GM12864 (cell line): ENCODE measurements around the gene ACTR3C.

Source experiments
- DNase-seq: peaks from one replicate; pipeline ENCODE4 v3.0.0-alpha.2; 2011; ENCODE audit warnings: low read depth
- H3K4me3 ChIP-seq: 2 replicates; pipeline ENCODE4 v1.5.1; 2011; ENCODE audit warnings: mild to moderate bottlenecking, low read depth, low read length, control low read depth
- TF ChIP-seq, protein P1 (sequence below): IDR thresholded peaks from 2 replicates; pipeline ENCODE4 v1.5.1; 2011; ENCODE audit warnings: low read depth, mild to moderate bottlenecking, moderate library complexity, low read length, control low read depth, inconsistent platforms; ENCODE audit errors: missing control alignments

The ACTR3C gene

DNA sequence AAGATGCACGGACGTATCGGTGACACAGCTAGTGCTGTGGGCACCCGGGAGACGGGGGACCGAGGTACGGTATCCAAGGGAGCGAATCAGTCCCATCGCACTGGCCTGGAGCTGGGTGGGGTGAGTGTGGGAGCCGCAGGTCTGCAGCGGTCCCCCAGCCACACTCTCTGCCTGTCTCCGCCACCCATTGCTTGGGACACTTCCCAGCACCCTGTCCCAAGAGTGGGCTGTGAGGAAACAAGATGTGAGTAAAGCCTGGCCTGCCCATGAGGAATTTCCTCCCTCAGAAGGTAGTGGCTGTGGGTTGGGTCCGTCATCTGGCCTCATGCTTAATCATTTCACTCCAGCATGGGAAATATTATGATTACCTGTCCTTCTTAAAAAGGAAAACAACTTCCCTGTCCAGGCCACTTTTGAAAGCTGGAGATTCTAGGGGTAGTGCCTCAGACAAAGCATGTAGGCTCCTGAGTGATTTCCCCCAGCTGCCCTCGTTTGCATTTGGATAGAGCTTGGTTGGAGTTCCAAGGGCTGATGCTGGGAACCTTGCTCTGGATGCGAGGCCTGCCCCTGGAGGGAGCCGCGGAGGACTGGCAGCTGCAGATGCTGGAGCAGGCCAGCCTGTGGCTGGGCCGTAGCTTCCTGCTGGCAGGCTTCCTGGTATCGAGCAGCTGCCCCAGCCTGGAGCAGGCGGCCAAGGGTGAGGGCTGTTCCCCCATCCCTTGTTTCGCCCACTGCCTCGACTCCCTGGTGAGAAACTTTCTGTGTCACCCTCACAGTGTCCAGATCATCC is 6.2 kb upstream of the ACTR3C start:
- no peak for DNase-seq
- H3K4me3 ChIP-seq: no peak overlapping the region
- TF ChIP-seq, protein P1, sequence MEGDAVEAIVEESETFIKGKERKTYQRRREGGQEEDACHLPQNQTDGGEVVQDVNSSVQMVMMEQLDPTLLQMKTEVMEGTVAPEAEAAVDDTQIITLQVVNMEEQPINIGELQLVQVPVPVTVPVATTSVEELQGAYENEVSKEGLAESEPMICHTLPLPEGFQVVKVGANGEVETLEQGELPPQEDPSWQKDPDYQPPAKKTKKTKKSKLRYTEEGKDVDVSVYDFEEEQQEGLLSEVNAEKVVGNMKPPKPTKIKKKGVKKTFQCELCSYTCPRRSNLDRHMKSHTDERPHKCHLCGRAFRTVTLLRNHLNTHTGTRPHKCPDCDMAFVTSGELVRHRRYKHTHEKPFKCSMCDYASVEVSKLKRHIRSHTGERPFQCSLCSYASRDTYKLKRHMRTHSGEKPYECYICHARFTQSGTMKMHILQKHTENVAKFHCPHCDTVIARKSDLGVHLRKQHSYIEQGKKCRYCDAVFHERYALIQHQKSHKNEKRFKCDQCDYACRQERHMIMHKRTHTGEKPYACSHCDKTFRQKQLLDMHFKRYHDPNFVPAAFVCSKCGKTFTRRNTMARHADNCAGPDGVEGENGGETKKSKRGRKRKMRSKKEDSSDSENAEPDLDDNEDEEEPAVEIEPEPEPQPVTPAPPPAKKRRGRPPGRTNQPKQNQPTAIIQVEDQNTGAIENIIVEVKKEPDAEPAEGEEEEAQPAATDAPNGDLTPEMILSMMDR: no peak

DNA sequence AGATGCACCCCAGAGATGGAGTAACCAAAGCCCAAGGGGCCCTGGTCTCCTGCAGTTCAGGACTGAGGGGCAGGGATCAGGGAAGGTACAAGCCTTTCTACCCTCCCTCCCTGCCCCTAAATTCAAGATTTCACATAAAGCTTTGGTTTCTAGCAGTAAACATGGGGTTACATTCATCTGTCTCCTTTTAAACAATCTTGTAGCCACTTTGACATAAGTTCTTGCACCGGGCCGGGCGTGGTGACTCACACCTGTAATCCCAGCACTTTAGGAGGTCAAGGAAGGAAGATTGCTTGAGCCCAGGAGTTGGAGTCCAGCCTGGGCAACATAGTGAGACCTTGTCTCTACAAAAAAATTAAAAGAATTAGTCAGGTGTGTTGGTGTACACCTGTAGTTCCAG is 4.0 kb upstream of the ACTR3C start:
- DNase-seq: no peak
- H3K4me3 ChIP-seq: no peak overlapping the region
- TF ChIP-seq, protein P1: no peak

DNA sequence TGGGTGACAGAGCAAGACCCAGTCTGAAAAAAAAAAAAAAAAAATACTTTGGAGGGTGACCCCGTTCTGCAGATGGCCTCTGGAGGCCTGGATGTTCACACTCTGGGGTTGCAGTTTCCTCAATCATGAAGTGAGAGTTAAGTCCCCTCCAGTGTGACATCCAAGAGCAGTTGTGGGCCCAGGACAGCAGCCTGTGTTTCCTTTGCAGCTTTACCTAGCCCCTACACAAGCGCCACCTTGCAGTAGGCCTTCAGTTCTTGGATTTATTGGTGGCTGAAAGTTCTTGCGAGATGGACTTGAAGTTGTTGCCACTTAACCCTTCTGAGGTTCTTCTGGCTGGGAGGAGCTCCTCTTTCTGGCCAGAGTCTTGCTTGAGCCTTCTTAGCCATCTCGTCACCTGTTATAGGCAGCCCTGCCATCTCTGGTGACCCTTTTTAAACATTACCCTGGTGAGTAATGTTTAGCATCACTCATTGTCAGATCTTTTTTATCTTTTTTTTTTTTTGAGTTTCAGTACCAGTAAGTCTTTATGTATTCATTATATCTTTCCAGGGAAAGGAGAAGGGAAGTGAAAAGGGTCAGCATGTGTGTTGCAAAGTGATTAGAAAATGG is 3.4 kb upstream of the ACTR3C start:
- TF ChIP-seq, protein P1: no peak
- H3K4me3 ChIP-seq: no peak overlapping the region
- no peak for DNase-seq

DNA sequence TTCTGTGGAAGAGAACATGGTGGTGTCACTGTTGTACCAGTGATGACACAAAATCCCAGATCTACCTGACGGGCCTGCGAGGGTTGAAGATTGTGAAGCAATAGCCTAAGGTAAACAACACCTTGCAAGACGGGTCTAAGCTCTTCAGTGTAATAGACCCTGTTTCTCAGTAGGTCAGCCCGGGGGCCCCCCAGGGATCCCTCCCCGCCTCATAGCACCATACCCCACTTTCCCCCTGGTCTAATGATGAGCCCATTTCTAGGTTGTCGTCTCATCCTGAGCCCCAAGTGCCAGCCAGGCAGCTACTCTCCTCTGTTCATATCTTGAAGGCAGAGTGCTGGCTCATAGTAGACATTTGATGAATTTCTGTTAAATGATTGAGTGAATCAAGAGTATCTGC is 2.6 kb upstream of the ACTR3C start:
- TF ChIP-seq, protein P1: no peak
- no peak for DNase-seq
- no peak overlapping the region for H3K4me3 ChIP-seq

DNA sequence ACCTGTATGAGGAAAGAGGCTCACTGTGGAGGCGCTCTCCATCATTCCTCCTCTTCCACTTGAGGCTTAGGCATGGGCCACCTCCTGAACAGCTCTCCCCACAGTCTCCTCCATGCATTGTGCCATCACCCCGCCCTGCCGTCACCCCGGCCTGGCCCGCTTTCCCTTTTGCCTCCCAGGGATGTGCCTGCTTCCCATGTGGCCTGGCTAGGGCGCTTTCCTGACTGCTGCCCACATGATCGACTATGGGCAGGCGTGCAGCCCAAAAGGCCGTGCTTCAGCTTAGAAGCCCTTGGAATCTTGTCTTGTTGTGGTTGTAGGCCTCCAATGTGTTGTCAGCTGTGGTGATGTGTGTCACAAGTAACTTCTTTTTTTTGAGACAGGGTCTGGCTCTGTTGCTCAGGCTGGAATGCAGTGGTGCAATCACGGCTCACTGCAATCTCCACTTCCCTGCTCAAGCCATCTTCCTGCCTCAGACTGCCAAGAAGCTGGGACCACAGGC is 1.8 kb upstream of the ACTR3C start:
- no peak overlapping the region for H3K4me3 ChIP-seq
- TF ChIP-seq, protein P1: no peak
- DNase-seq: no peak

DNA sequence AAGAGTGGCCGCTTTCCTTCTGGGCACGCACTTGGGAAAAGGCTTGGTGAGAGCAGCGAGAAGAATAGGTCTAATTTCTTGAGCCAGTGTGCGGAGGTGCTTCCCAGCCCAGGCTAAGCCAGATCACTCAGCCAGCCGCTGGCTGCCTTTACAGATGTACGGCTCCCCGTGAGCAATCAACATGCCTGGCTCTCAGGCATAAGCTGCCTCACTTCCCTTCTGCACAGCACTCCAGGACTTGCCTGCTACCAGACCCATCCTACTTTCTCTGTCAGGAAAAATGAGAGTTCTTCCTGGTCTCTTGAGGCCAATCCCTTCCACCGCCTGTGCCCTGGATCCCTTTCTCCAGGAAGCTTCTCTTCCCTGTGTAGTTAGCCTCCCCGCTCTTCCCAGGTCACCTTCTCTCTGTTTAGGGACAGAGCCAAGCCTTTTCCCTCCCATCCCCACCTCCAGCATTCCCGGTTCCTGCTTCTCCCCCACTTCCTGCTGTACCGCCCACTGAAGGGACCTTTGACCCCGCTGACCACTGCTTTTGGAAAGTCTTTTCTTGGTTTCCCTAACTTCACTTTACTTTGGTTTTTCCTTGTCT is 1.1 kb upstream of the ACTR3C start:
- TF ChIP-seq, protein P1: no peak
- H3K4me3 ChIP-seq: peak overlapping the region; percentile 91
- DNase-seq: no peak
